Activated CD8-positive, alpha-beta memory T cell treated with anti-CD3 and anti-CD28 coated beads, Interleukin-2, amount 50 U/mL, for 24 hours (primary cell): ENCODE results near the gene VCL.
"Not testable (repeated sequence)": the region's sequence is repeated elsewhere in the genome, so short reads cannot be mapped to it uniquely, and the experiment has no call there.

Source experiments
- DNase-seq: peaks from one replicate; pipeline ENCODE4 v3.0.0-alpha.2; 2020; ENCODE audit errors: extremely low read depth

VCL gene

DNA sequence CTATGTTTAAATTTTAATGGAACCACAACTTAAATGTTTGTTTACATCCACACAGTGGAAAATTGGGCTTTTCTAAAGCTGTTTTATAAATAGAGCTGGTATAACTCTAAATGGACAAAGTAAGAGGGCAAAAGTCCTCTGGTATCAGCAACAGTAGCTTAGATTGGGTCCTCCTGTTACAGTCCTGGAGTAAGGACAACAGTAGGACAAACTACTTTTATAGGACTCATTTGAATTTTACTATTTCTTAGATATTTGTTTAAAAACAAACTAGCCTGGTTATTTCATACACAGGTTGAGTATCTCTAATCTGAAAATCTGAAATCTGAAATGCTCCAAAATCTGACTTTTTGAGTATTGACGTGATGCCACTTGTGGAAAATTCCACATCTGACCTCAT lies 8.4 kb downstream of the VCL start:
- DNase-seq, result no peak

GRCh38 chr10:74008212-74008731 lies 10.4 kb downstream of the VCL start:
- DNase-seq, result no peak

- no peak for DNase-seq
Measured at GRCh38 chr10:74011017-74011416, 13.1 kb downstream of the VCL start.

DNA sequence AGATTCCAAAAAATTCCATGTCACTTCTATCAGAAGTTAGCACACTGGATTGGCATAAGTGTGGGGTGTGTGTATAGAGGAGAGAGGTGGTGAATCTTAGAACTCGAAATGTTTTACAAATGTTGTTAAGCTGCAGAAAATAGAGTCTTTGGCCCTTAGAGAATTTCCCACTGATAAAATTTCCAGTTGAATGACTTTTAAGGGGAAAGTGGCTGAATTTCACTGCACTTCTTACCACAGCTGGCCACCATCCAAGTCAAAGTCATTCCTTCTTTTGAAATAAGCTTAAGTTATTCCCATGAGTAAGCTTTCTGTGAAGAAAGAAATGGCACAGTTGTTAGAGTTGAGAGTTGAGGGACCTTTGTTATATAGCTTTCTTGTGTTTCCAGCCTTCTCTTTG lies 13.9 kb downstream of the VCL start:
- DNase-seq, result no peak

DNA sequence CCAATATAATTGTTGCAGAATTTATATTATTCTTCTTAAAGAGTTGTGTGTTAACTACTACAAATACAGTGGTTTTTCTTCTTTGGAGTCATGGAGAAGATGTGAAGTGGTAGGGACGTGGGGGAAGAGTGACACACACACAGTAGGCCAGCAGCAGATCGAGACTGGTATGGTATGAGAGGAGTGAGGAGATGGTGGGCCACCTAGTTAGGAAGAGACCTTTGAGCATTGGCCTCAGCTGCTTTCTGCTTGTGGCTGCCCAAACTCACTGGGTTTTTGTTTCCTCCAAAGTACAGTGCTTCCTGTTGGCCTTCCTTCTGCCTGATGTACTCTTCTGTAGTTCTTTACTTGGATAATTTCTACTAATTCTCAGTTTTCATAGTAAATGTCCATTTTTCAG lies 14.6 kb downstream of the VCL start:
- DNase-seq, result no peak

DNA sequence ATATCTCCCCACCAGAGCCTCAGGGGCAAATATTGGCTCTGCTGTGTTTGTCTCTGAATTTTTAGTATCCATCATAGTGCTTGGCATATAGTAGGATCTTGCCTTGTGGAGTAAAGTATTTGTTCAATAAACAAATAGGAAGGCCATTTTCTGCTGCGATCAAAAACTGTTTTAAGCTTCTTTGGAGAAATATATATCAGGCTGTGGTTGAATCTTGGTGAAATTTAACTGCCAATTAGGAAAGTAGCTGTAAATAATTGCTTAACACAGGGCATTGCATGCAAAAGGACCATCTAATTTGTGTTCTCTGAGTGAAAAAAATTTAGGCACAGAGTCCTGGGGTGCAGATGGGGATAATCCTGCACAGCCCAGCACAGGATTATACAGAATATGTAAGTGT lies 15.1 kb downstream of the VCL start:
- no peak for DNase-seq

DNA sequence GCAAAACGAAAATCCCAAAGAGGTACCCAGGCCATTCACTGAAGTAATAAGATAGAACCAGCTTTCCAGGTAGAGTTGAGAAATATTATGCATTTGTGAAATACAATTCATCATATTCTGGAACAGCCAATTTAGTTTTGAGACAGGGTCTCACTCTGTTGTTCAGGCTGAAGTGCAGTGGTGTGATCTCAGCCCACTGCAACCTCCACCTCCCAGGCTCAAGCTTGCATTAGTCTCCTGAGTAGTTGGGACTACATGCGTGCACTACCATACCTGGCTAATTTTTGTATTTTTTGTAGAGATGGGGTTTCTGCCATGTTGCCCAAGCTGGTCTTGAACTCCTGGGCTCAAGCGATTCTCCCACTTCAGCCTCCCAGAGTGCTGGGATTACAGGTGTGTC lies 16.7 kb downstream of the VCL start:
- not testable (repeated sequence) for DNase-seq

- DNase-seq, result no peak
Measured at GRCh38 chr10:74018241-74018640, 20.3 kb downstream of the VCL start.

DNA sequence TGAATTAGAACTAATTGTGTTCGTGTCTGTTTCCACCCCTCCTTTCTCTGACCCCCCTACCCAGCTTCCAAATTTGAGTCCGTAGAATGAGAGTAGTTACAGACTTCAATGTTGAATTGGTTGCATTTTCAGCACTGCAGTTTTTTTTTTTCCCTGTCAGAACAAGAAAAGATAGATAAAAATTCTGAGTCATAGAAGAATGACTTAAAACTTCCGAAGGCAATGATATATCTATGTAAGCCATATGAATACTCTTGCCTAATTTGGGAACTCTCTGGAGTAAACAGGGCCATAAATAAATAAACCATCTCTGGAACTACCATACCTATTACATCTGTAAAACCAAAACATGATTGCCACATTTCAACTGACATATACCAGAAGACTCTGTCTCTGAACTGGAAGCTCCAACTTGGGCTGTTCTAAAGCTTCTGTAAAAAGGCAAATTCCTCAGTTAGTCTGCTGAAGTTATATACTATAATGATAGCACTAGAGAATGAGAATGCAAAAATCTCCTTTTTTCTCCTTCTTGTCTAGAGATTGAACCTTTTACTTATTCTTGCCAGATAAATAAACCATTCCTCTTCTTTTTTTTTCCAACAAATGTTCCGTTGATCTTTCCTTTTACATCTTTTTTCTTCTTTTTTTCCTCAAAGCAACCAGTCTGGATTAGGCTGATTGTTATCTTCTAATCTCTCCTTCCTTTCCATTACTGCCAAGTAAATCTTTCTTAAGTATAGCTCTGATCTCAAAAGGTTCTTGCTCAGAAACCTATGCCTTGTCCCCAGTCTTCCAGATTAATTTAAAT lies 23.5 kb downstream of the VCL start:
- no peak for DNase-seq

GRCh38 chr10:74022926-74023629 lies 25.2 kb downstream of the VCL start:
- DNase-seq, result no peak

DNA sequence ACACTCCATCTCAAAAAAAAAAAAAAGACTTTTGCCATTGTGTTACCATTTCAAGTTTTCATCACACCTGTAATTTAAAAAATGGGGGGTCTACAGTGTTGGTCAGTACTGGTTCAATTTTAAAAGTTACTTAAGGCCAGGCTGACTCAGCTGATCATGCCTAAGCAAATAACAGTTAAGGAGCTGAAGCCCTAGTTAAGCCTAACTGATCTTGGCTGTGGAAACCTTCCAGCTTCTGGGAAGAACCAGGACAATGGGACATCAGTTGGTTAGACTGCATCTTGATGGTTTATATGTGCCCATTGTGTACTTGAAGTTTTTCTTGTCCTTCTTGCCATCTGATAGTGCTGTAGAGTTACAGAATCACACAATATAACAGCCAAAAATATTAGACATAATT lies 26.7 kb downstream of the VCL start:
- DNase-seq, result no peak

GRCh38 chr10:74025380-74025978 lies 27.6 kb downstream of the VCL start:
- no peak for DNase-seq

- no peak for DNase-seq
Measured at GRCh38 chr10:74026428-74027015, 28.6 kb downstream of the VCL start.

GRCh38 chr10:74027702-74028101 lies 29.8 kb downstream of the VCL start:
- DNase-seq, result no peak

- no peak for DNase-seq
Measured at GRCh38 chr10:74029943-74030342, 32.0 kb downstream of the VCL start.

- DNase-seq, result not testable (repeated sequence)
Measured at GRCh38 chr10:74032208-74032607, 34.3 kb downstream of the VCL start.

DNA sequence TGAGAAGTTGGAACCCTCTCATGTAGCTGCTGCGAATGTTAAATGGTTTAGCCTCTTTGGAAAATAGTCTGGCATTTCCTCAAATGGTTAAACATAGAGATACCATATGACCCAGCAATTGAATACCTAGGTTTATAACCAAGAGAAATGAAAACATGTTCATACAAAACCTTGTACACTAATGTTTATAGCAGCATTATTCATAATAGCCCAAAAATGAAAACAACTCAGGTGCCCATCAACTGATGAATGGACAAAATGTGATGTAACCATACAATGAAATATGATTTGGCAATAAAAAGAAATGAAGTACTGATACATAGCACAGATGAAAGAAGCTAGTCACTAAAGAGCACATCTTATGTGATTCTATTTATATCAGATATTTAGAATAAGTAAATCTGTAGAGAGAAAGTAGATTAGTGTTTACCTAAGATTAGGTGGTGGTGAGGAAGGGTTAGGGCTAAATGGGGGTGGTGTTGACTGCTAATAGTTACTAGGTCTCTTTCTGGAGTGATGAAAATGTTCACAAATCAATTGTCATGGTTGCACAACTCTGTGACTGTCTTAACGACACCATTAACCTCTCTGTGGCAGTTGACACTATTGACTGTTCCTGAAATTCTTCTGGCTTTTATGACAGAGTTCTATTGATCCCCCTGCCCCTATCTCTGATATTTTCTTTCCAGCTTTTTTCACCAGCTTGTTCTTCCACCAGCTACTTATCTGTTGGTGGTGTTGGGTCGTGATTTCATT lies 35.2 kb downstream of the VCL start:
- no peak for DNase-seq

GRCh38 chr10:74033702-74034101 lies 35.8 kb downstream of the VCL start:
- no peak for DNase-seq

DNA sequence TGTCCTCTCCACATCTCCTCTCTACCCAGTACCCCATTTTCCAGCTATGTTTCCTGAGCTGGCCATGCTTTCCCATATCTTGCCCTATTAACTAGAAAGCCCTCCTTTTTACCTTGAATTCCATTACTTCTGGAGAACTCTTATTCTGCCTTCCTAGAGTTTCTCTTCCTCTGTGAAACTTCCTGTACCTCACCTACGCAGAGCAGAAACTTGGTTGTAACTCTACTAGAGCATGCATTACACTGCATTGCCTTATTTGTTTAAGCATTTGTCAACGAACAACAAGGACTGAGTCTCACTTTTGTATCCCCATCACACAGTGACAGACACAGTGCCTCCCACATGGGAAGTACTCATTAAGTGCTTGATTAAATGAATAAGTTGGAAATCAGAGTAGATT lies 36.4 kb downstream of the VCL start:
- DNase-seq, result no peak

GRCh38 chr10:74035303-74035702 lies 37.4 kb downstream of the VCL start:
- DNase-seq, result no peak

GRCh38 chr10:74036474-74036873 lies 38.6 kb downstream of the VCL start:
- no peak for DNase-seq
